Measurements from ENCODE around the gene ANKRD17.

ANKRD17 gene

GRCh38 chr4:73129319-73129718, 129.3 kb downstream of the ANKRD17 start:
- no peak for DNase-seq (ENCODE audit: low read depth, low spot score)

DNA sequence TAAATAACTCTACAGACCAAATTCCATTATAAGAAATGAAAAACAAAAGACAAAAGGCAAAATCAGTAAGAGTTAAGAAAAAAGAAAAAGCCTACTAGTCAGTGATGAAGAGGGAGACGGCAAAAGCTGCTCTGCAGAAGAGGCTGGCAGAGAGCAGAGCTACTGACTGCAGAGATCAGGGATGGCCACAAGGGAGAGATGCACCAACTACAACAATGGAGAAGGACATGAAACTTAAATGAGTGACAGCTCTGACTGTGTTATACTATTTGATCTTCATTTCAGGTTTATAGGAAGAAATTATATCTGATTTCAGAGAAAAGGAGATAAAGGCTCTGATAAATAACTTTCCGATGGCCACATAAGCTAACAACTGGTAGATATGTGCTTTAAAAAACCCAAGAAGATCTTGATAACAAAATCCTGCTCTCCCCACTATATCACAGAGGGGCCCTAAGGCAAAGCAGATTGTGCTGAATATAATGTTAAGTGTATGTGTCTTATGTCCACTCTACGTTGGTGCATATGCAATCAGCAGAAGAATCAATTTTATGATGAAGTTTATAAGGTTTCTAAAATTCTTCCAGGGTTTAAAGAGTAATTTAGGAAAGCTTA, 130.7 kb downstream of the ANKRD17 start:
- no peak for DNase-seq (ENCODE audit: low read depth, low spot score)

- no peak for DNase-seq (ENCODE audit: low read depth, low spot score)
Observed at GRCh38 chr4:73109493-73109892, 149.1 kb downstream of the ANKRD17 start.

GRCh38 chr4:73104695-73105094, 153.9 kb downstream of the ANKRD17 start:
- DNase-seq (ENCODE audit: low read depth, low spot score): no peak

- no peak for DNase-seq (ENCODE audit: low read depth, low spot score)
Observed at GRCh38 chr4:73103799-73104503, 154.6 kb downstream of the ANKRD17 start.

- DNase-seq (ENCODE audit: low read depth, low spot score): no peak
Observed at GRCh38 chr4:73099143-73099542, 159.5 kb downstream of the ANKRD17 start.

GRCh38 chr4:73098713-73099112, 159.9 kb downstream of the ANKRD17 start:
- DNase-seq (ENCODE audit: low read depth, low spot score): no peak

DNA sequence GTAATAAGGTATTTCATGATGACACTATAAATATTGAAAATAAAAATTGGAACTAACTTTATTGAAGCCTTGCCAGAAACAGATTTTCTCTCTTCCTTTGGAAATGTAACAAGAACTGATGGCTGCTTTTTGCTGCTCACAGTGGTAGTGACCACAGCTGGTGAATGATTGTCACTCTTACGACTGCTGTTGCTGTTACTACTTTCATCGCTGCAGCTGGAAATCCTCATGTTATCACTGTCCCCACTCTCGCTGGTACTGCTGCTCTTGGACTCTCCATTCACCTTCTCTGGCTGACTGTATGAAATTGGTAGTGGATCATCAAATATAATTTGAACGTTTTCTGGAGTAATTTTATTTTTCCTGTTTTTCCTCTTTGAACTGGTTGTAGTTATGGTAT, 160.6 kb downstream of the ANKRD17 start:
- no peak for DNase-seq (ENCODE audit: low read depth, low spot score)

DNA sequence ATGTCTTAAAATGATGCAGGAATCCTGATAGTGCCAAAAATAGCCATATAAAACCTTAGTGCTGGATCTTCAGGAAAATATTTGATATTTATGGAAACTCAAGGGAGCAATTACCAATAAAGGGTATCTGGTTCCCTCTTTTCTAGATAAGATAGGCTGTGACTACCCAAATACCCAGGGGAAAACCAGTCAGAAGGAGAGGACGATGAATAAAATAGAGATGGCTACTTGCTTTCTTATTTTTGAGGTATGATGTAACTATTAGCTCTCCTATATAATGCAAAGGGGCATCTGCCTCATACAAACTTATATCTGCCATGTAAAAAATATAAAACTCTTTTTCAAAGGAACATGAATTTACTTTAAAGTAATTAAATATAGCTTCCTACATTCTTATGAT, 165.7 kb downstream of the ANKRD17 start:
- DNase-seq (ENCODE audit: low read depth, low spot score): no peak

DNA sequence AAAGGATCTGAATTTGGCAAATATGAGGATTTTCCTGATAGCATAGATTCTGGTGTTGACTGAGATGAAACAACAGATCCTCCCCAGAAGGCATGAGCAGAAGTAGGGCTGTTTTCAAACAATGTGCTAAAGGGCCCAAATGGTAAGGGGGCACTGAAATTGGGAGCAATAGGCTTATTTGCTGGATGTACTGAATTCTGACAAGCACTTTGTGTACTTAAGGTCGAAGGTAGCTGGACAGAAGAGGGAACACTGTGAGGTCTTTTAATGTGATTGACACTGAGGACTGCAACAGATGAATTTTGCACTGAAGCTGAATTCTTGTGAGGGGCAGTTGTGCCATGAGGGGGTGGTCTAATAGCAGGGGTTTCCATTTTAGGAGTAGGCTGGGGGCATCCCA, 167.9 kb downstream of the ANKRD17 start:
- no peak for DNase-seq (ENCODE audit: low read depth, low spot score)

DNA sequence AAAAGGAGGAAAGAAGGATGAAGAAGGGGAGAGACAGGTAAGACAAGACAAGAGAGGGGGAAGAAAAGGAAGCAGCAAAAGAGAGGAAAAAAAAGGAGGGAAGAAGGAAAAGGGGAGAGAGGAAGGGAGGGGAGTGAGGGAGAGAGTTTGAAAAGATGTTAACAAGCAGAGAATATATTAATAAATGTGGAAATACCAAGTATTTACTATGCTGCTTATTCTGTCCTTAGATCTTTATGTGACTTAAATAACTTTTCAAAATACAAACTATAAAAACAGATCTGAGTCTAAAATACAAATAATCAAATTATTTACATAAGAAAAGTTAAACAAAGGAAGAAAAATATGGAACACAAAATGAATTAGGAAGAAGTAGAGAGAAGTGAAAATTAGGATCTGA, 170.7 kb downstream of the ANKRD17 start:
- no peak for DNase-seq (ENCODE audit: low read depth, low spot score)

DNA sequence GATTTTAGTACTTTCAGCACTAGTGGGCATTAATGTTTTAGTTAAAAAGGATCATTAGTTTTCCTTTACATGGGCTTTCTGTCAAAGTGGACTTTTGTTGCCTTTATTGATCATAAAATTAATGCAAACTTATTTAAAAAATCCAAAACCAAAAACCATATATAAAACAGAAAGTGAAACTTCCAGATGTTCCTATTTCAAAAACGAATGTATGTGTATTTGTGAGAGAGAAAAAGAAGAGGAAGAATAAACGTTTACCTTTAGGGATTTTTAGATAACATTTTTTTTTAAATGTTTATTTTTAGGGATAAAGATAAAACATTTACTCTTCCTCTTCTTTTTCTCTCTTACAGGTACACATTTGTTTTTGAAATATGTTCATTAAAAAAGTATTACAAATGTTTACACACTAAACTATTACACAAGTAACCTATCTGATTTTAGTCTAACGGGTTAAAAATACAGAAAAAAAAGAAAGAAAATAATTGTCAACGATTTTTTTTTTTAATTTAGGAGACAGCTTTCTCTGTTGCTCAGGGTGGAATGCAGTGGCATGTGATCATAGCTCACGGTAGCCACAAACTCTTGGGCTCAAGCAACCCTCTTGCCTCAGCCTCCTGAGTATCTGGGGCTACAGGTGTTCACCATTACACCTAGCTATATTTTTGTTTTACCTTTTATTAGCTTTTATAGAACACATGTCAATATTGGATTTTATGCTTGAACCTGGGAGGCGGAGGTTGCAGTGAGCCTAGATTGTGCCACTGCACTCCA, 172.3 kb downstream of the ANKRD17 start:
- DNase-seq (ENCODE audit: low read depth, low spot score): no peak

DNA sequence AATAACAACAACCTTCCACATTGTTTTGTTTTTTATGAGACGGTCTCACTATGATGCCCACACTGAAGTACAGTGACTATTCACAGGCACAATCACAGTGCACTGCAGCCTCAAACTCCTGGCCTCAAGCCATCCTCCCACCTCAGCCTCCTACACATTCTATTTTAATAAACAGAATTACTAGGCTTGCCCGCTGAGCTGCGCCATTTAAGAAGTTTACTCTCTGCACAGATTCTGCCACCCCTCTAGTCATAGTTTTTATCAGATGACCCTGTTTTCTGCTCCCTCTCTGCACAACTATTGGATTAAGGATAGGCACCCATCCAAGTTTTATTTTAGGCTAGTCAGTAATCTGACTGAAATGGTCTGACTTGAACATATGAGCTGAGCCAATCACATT, 177.8 kb downstream of the ANKRD17 start:
- no peak for DNase-seq (ENCODE audit: low read depth, low spot score)

DNA sequence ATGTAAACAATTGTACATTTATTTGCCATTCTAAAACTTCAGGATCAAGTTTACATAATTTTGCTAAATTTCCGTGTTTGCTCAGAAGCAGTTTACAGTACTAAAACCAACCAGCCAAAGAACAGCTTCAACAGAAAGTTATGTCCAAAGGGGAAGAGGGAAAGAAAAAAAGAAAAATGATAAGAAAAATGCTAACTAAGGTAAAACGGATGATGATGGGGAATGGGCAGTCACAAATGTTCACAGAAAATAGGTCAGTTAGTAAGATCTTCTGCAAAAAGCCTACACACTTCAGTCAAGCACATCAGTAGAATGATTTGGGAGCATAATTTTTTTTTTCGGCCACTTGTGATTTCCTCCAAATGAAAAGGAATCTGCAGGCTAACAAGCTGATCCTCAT, 182.8 kb downstream of the ANKRD17 start:
- no peak for DNase-seq (ENCODE audit: low read depth, low spot score)

GRCh38 chr4:73070074-73070390, 188.6 kb downstream of the ANKRD17 start:
- DNase-seq (ENCODE audit: low read depth, low spot score): no peak

DNA sequence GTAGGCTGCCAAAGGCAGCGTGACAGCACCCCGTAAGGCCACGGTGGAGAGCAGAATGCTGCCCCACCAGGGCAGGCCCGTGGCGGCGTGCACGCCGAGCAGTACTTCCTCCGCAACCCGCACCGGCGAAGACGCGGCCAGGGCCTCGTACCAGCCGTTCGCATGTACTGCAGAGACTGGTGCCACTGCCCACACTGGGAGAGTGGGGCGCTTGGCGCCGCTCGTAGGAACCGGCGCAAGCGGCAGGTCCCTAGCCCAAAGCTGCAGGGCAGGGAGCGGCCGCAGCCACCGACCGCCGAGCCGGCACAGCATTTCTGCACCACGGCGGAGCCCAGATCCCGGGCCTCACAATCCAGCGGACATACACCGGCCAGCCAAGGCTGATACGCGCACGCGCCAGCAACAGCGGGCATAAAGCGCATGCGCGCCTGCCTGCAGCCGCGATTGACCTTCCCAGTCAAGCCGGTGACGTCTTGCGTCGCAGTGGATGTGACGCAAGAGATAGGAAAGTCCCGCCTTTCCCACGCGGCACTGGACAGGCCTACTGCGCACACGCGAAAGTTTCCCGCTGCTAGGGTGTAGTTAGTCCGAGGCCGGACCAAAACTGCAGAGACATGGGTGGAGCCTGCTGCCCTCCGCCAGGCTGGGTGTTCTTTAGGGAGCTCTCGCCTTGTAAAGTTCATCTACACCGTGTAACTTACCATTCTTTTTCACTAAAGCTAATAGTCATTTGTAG, 189.1 kb downstream of the ANKRD17 start, which contains the start of gene COX18:
Gene COX18 (minus strand): TSS at position 379 of the 736 bp plus-strand sequence. CDS start 67 bp downstream, at position 312.
- peak; percentile 99 for DNase-seq (ENCODE audit: low read depth, low spot score)

DNA sequence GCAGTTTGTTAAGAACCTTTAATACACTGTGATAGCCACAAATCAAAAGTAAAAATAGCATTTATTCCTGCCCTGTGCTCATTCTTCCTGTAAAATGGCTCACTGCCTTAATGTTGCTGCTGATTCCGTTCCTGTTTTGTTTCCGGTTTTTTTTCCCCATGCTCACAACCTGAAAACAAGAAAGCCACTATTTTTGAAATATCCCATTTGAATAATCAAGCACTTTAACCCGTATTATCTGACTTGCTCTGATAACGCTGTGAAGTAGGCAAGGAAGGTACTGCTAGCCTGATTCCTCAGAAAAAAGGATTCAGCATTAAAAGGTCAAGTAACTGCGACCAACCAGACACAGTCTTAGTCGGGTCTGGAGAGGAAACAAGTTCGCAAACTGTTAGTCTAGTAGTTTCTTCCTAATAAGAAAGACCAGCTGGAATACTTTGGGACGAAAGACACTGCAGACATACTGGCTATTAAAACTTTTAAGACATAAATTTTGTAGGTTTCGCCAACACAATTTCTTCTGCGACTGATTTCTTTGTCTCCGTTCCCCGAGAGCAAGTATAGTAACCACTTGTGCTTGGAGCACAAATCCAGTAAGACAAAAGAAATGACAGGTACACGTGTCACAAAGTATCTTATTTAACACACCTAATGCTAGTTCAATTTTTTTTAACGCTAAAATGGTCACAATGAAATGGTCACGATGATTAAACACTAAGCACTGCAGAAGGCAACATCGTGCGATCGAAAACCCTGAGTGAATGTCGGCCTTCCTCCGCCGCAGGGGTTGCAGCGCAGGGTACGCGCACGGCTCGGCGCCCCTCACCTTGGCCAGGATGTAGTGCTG, 189.9 kb downstream of the ANKRD17 start:
- peak; percentile 6 for DNase-seq (ENCODE audit: low read depth, low spot score)

GRCh38 chr4:73067971-73068394, 190.6 kb downstream of the ANKRD17 start:
- DNase-seq (ENCODE audit: low read depth, low spot score): no peak

GRCh38 chr4:73066928-73067327, 191.7 kb downstream of the ANKRD17 start:
- DNase-seq (ENCODE audit: low read depth, low spot score): no peak

DNA sequence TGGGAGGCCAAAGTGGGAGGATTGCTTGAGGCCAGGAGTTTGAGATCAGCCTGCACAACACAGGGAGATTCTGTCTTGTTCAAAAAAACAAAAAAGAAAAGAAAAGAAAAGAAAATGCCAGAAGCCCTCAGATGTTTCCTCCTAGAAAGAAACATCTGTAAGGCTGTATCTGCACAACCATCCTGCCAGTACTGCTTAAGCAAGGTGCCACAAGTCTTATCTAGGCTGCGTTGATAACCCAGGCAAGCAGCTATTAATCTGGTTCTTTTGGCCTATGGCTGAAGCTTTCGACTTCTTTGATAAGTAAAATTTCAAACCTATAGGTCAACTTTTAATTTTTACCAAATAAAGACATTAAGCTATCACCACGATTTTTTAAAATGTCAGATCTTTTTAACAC, 192.2 kb downstream of the ANKRD17 start:
- no peak for DNase-seq (ENCODE audit: low read depth, low spot score)

DNA sequence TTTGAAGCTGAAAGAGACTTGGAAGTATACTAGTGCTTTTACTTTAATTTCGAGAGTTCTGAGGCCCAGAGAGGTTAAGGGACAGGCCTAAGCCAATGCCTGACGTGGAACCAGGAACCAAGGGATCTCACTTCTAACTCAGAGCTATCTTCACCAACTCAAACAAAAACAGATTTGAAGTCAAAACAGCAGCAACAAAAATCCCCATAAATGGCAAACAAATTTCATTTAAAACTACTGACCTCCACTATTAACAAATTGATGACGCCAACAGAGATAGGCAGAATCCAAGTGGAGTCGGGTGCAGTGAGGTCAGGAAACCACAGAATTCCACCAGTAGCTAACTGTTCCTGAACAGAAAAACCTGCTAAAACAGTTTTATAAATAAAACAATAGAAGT, 194.1 kb downstream of the ANKRD17 start:
- DNase-seq (ENCODE audit: low read depth, low spot score): no peak
